NCI-H2227 treated with DMSO at 0.1 percent for 48 hours (cell line): ENCODE data around the gene TXNRD1.
A peak's percentile ranks its signal among the peaks of the same experiment; 100 is the strongest.
"Not testable (repeated sequence)": the region's sequence is repeated elsewhere in the genome, so short reads cannot be mapped to it uniquely, and the experiment has no call there.

Source experiments
- DNase-seq: peaks from one replicate; lab custom pipeline; 2025; lab: John Stamatoyannopoulos, UW

TXNRD1 gene

DNA sequence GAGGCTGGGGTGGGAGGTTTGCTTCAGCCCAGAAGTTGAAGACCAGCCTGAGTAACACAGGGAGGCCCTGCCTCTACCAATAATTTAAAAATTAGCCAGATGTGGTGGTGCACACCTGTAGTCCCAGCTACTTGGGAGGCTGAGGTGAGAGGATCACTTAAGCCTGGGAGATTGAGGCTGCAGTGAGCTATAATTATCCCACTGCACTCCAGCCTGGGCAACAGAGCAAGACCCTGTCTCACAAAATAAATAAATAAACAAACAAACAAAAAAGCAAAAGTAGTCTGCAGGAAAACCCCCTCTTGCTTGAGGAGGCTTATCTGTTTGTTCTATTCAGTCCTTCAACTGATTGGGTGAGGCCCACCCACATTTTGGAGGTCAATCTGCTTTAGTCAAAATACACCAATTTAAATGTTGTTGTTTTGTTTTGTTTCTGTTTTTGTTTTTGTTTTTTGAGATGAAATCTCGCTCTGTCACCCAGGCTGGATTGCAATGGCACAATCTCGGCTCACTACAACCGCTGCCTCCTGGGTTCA lies 24.9 kb upstream of the TXNRD1 start:
- no peak for DNase-seq

GRCh38 chr12:104197264-104197663 lies 18.3 kb upstream of the TXNRD1 start:
- no peak for DNase-seq

- DNase-seq: no peak
Measured at GRCh38 chr12:104199964-104200363, 15.6 kb upstream of the TXNRD1 start.

DNA sequence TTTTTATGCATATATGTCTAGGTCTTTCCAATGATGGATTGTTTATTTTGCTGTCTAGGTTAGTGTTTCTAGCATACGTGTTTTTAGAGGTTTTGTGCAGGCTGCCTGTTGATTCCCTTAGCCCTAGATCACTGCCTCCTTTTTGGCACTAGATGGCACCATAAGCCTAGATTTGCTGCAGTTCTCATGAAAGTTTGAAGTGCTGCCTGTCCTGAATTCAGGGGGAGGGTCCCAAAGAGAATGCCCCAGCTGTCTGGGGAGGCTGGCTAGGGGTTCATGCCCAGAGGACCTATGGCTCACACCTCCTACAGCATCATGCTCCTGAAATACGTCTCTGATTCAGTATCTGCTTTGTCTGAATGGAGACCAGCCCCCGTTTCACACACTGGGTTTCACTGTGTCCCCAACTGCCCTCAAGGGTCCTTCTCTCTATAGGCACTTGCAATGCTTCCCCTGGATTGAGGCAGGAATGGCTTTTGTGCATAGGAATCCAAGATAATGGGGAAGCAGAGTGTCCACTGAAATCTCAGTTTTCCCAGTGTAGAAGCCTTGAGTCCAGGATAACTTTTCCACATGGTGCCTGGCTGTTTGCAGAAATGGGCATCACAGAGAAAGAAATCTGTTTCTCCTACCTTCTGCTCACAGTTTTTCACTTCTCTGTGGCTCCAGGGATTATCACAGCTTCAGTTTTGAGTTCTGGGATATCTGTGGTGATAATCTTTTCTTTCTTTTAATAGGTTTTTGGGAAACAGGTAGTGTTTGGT lies 14.2 kb upstream of the TXNRD1 start:
- DNase-seq: peak; percentile 64

- DNase-seq: no peak
Measured at GRCh38 chr12:104204690-104205480, 10.7 kb upstream of the TXNRD1 start.

- DNase-seq: no peak
Measured at GRCh38 chr12:104207416-104208205, 8.0 kb upstream of the TXNRD1 start.

DNA sequence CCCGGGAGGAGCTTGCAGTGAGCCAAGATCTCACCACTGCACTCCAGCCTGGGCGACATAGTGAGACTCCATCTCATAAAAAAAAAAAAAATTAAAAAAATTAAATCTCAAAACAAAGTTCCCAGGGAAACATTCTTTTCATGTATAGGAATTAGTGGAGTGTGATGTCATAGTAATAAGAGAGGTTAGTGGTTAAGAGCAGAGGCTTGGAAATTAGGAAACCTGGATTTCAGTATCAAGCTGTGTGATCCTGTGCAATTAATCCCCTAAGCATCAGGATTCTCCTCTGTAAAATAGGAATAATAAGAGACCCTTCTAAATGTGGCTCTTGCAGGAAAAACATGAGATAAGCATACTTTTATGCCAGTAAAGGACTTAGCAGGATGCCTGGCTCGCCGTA lies 3.1 kb upstream of the TXNRD1 start:
- DNase-seq: no peak

DNA sequence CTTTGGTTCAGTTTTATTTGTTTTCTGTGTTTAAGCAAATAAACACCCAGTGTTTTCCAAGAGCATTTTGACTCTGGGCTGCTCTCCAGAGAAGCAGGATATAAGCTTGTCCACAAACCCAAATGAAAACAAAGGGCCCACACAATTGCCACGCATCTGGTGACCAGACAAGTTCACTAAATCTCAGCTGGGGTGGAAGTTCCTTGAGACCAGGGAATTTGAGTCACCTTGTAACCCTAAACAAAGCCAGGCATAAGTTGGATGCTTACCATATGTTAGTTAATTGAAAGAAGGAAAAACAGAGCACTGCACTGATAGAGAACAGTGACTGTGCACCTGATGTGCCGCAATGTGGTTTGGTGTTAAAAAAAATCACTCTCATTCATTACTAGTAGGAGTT lies 1.6 kb upstream of the TXNRD1 start:
- DNase-seq: no peak

- DNase-seq: no peak
Measured at GRCh38 chr12:104216521-104216924, 944 bp downstream of the TXNRD1 start.

DNA sequence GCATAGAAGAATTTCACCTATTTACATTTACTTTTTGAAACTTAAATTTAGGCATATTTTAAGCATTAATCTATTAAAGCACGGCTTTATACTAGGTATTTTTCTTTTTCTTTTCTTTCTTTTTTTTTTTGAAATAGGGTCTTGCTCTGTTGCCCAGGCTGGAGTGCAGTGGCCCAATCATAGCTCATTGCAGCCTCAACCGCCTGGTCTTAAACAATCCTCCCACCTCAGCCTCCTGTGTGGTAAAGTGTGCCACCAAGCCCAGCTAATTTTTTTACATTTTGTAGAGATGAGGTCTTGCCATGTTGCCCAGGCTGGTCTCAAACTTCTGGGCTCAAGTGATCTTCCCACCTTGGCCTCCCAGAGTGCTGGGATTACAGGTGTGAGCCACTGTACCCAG lies 2.9 kb downstream of the TXNRD1 start:
- not testable (repeated sequence) for DNase-seq

DNA sequence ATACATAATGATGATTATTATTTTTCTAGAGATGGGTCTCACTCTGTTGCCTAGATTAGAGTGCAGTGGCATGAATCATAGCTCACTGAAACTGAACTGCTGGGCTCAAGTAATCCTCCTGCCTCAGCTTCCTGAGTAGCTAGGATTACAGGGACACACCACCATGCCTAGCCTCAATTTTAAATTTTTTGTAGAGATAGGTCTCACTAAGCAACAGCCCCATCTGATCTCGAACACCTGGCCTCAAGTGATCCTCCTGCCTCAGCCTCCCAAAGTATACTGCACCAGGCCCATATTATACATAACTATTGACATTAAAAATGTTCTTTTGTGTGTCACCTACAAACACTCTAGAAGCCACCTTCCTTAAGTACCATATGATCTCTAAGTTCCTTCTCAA lies 3.4 kb downstream of the TXNRD1 start:
- no peak for DNase-seq

GRCh38 chr12:104219361-104219892 lies 3.8 kb downstream of the TXNRD1 start:
- peak; percentile 47 for DNase-seq

GRCh38 chr12:104219908-104220404 lies 4.4 kb downstream of the TXNRD1 start:
- DNase-seq: no peak

DNA sequence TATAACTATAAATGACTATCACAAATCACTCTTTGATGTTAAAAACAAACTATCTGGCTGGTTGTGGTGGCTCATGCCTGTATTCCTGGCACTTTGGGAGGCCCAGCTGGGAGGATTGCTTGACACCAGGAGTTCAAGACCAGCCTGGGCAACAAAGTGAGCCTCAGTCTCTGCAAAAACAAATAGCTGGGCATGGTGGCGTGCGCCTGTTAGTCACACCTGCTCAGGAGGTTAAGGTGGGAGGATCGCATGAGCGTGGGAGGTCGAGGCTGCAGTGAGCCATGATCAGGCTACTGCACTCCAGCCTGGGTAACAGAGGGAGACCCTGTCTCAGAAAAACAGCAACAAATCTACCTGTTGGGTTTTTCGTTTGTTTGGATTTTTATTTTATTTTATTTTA lies 5.4 kb downstream of the TXNRD1 start:
- DNase-seq: no peak

- no peak for DNase-seq
Measured at GRCh38 chr12:104222976-104223375, 7.4 kb downstream of the TXNRD1 start.

DNA sequence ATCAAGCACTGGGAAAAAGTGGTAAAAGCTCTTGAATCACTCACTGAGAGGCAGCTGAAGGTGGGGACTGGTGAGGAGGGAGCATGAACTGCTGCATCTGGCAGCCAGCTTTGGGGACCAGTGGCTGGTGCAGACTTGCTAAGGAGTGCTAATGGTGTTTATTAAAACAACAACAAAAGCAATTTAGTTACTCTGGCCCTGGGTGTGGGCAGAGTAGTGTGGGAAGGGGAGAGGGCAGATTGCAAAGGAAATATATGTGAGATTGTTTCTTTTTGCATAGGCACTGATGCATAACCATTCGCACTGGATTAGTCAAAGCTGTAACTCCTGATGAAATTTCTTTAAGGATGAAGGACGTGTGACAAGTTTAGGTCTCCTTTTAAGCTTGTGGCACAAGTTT lies 8.1 kb downstream of the TXNRD1 start:
- no peak for DNase-seq

DNA sequence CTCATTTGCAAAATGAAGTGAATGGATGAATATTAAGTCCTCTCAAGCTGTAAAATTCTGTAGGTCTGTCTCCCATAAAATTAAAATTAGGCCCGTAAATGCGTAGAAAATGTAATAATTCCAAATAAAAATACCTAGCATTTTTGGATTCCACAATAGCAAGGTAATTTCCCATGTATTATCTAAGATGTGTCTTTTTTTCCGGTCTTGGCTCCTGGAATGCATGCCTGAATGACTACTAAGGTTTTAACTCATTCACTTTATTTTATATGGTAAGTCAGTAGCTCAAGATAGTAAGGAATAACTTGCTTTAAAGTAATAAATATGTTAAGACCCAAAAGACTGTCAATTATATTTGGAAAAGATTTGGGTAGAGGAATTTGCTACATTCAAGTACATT lies 11.1 kb downstream of the TXNRD1 start:
- DNase-seq: no peak

DNA sequence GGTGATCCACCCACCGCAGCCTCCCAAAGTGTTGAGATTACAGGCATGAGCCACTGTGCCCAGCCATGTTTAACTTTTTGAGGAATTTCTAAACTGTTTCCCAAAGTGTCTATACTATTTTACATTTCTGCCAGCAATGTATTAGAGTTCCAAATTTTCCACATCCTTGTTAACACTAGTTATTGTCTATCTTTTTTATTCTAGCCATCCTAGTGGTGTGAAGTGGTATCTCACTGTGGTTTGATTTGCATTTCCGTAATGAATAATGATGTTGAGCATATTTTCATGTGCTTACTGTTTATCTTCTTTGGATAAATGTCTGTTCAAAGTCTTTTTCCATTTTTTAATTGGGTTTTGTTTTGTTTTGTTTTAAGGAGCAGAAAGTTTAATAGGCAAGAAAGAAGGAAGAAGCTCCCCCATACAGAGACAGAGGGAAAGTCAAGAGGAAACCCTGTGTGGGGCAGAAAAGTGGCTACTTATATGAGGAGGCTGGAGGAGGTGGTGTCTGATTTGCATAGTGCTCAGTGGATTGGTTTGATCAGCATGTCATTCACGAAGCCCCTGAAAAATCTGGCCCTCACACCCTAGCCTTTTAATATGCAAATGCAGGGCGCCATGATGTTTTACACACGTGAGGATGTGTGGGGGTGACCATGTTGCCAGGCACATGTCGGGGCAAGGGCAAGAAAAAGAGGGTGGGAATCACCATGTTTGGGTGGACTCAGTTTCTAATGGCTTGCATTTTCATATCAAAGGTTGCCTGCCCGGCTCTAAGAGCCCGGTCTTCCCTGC lies 14.9 kb downstream of the TXNRD1 start:
- DNase-seq: no peak

DNA sequence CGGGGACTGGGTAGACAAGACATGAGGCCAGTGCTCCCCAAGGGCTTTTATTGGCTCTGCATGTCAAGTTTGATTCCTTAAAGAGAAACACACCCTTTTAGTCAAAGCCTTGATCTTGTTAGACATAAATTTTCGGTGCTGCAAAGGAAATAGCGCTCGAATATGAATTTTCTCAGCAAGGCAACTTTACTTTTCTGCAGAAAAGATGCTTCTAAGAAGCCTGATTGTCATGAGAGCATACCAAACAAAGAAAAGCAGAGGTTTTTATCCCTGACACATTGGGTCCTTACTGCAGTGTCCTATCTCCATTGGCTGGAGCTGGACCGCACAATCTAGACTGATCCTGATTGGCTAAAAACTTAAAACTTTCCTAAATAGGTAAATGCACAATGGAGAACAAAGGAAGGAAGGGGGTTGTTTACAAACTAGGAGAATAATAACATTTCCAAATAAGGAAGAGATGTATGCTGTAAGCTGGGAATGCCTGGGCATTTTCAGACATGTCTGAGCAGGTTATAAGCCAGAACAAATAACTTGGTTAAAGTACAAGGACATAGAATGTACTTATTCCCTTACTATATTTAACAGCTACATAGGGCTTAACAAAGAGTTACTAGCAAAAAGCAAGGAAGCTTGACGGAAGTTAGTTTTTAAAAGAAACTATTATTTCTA lies 17.2 kb downstream of the TXNRD1 start:
- no peak for DNase-seq

- no peak for DNase-seq
Measured at GRCh38 chr12:104234926-104235499, 19.4 kb downstream of the TXNRD1 start.
